Measurements from ENCODE around the gene PUS7L. TPM values are rescaled to one million over a fixed set of nuclear protein-coding genes. Genes with fewer than 3 reads are reported as not detected.

PUS7L gene
- polyA plus RNA-seq, 1 of the 3 experiments (the other 2 are of a cell fraction): 1.8 TPM

DNA sequence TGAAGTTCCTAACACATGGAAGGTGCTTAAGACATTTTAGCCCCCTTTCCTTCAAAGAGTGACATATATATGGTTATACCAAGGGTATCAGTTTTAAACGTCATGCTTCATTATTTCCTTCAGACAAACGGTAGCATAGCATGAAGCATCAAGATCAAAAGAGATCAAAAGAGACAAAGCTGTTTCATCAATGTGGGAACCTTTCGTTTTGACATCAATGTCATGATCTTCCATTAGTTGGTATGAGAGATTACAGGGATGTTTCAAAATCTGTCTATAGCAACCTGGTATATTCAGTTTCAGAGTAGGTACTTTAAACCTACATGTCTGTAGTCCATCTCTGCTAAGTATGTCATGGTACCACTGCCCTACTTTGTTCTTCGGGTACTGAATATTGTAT is 28.3 kb downstream of the PUS7L start:
- no peak for DNase-seq
- Histone ChIP-seq H3K27ac (ENCODE audit: low read depth in 2 of 2, low read length in 1 of 2) (no peak overlapping the region), H3K4me1 (ENCODE audit: control insufficient read depth in 1 of 2, insufficient read depth in 2 of 2, low read depth in 1 of 2, low read length in 1 of 2) (no peaks in the 10 kb centered on the region), H3F3A (replicated peaks; ENCODE audit: insufficient read depth) (peaks cover 5% of the 10 kb centered on the region), H3K36me3 (replicated peaks in 1 of 2; ENCODE audit: control insufficient read depth in 1 of 2, insufficient read depth in 2 of 2, low read length in 1 of 2) (peaks cover 14 to 25% of the 10 kb centered on the region in 2 experiments), H3K9me3 (no peaks in the 10 kb centered on the region), H4K20me1 (ENCODE audit: insufficient read depth) (no peaks in the 10 kb centered on the region), H2AFZ (ENCODE audit: low read depth) (no peak overlapping the region), H3K4me3 (ENCODE audit: low read depth in 2 of 2, low read length in 1 of 2) (no peak overlapping the region), H3K4me2 (no peak overlapping the region), H3K9ac (no peak overlapping the region), H3K27me3 (ENCODE audit: insufficient read depth) (no peaks in the 10 kb centered on the region), H3K79me2 (ENCODE audit: insufficient read depth) (no peaks in the 10 kb centered on the region), H3K9me2 (no peaks in the 10 kb centered on the region)
- no peak for TF ChIP-seq NRF1 (IDR thresholded peaks at IDR 0.05; ENCODE audit: low read depth, low read length)
- TF ChIP-seq, protein P1, sequence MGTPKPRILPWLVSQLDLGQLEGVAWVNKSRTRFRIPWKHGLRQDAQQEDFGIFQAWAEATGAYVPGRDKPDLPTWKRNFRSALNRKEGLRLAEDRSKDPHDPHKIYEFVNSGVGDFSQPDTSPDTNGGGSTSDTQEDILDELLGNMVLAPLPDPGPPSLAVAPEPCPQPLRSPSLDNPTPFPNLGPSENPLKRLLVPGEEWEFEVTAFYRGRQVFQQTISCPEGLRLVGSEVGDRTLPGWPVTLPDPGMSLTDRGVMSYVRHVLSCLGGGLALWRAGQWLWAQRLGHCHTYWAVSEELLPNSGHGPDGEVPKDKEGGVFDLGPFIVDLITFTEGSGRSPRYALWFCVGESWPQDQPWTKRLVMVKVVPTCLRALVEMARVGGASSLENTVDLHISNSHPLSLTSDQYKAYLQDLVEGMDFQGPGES (IDR thresholded peaks at IDR 0.05; ENCODE audit: low read depth, low read length): no peak
- TF ChIP-seq SIN3A (IDR thresholded peaks at IDR 0.05; ENCODE audit: borderline replicate concordance, low read depth, low read length): no peak
- TF ChIP-seq GATA2 (CRISPR knock-in tag; IDR thresholded peaks at IDR 0.05): no peak
- no peak for TF ChIP-seq SMC3 (IDR thresholded peaks at IDR 0.05; ENCODE audit: low read depth, low read length)
- TF ChIP-seq MXI1 (IDR thresholded peaks at IDR 0.05; ENCODE audit: low read depth, low read length): no peak
- TF ChIP-seq RFX5 (IDR thresholded peaks at IDR 0.05; ENCODE audit: low read length): no peak
- no peak for TF ChIP-seq TAF1 (IDR thresholded peaks at IDR 0.05; ENCODE audit: borderline replicate concordance, low read depth, low read length)
- no peak for TF ChIP-seq FOXM1 (IDR thresholded peaks at IDR 0.05; ENCODE audit: low read depth)
- TF ChIP-seq, protein P2, sequence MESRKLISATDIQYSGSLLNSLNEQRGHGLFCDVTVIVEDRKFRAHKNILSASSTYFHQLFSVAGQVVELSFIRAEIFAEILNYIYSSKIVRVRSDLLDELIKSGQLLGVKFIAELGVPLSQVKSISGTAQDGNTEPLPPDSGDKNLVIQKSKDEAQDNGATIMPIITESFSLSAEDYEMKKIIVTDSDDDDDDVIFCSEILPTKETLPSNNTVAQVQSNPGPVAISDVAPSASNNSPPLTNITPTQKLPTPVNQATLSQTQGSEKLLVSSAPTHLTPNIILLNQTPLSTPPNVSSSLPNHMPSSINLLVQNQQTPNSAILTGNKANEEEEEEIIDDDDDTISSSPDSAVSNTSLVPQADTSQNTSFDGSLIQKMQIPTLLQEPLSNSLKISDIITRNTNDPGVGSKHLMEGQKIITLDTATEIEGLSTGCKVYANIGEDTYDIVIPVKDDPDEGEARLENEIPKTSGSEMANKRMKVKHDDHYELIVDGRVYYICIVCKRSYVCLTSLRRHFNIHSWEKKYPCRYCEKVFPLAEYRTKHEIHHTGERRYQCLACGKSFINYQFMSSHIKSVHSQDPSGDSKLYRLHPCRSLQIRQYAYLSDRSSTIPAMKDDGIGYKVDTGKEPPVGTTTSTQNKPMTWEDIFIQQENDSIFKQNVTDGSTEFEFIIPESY (IDR thresholded peaks at IDR 0.05; ENCODE audit: borderline replicate concordance, low read depth): no peak
- TF ChIP-seq, protein P3, sequence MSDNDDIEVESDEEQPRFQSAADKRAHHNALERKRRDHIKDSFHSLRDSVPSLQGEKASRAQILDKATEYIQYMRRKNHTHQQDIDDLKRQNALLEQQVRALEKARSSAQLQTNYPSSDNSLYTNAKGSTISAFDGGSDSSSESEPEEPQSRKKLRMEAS (IDR thresholded peaks at IDR 0.05; ENCODE audit: low read depth): no peak
- no peak for TF ChIP-seq POLR2AphosphoS5 (IDR thresholded peaks at IDR 0.05; ENCODE audit: low read depth, low read length)
- no peak for TF ChIP-seq EP300 (IDR thresholded peaks at IDR 0.05; ENCODE audit: borderline replicate concordance in 1 of 2, low read depth in 1 of 2, low read length in 1 of 2)
- no peak for TF ChIP-seq YY1 (IDR thresholded peaks at IDR 0.05; ENCODE audit: low read depth)
- TF ChIP-seq, protein P4, sequence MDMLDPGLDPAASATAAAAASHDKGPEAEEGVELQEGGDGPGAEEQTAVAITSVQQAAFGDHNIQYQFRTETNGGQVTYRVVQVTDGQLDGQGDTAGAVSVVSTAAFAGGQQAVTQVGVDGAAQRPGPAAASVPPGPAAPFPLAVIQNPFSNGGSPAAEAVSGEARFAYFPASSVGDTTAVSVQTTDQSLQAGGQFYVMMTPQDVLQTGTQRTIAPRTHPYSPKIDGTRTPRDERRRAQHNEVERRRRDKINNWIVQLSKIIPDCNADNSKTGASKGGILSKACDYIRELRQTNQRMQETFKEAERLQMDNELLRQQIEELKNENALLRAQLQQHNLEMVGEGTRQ (IDR thresholded peaks at IDR 0.05; ENCODE audit: borderline replicate concordance, low read depth, low read length): no peak
- no peak for TF ChIP-seq USF1 (IDR thresholded peaks at IDR 0.05; ENCODE audit: borderline replicate concordance, low read depth)
- TF ChIP-seq NFIC (IDR thresholded peaks at IDR 0.05; ENCODE audit: borderline replicate concordance): no peak
- TF ChIP-seq CTCF (IDR thresholded peaks at IDR 0.05): no peak
- no peak for TF ChIP-seq ELF1 (IDR thresholded peaks at IDR 0.05)
- ChIA-PET POLR2A (no interaction called here), CTCF (interaction anchor here (0.7 kb wide), 1 partner anchor 1242 kb away, joined by 3 read pairs; no protein-coding TSS in a partner anchor)
- 86% methylated on average over 4 of the region's 4 CpGs for WGBS (ENCODE audit: low lambda C conversion rate)
